HepG2 (cell line): ENCODE measurements around the gene CPE. TPM values are rescaled to one million over a fixed set of nuclear protein-coding genes. Genes with fewer than 3 reads are reported as not detected.

Experiments
- ATAC-seq: fragments of 200-7000 bp; cut with Tn5 transposase; 3 replicates; pipeline ENCODE4 v1.9.1; 2020; ENCODE audit warnings: mild to moderate bottlenecking, moderate library complexity
- BruUV-seq: library from RNA; stranded (reverse); fragments of 400-500 nt; replicated peaks from 2 replicates; lab custom pipeline; 2021; lab: Mats Ljungman, UMichigan
- CTCF ChIA-PET: fragments of 300-600 bp; formaldehyde crosslinking; extraction: SDS; loops from one replicate; lab custom pipeline; 2021; ENCODE audit warnings: low total read pairs, inconsistent platforms, low intra/inter-chr PET ratio; lab: Yijun Ruan, JAX
- POLR2A ChIA-PET: fragments of 350-600 bp; sonication (Branson Sonifier 250); formaldehyde crosslinking; loops from one replicate; lab custom pipeline; 2020; ENCODE audit warnings: antibody characterized with exemption, inconsistent platforms; lab: Yijun Ruan, JAX
- DNase-seq: peaks from one replicate; pipeline ENCODE4 v3.0.0-alpha.2; 2015; ENCODE audit warnings: low spot score
- FAIRE-seq: peaks from 3 replicates; lab custom pipeline; 2011; peaks lifted over from hg19 to GRCh38; lab: Jason Lieb, UNC
- H2AFZ ChIP-seq: one replicate; pipeline ENCODE4 v1.6.1; 2011; ENCODE audit warnings: low read length, inconsistent platforms
- H3K27ac ChIP-seq: fragments of 300-600 bp; 3 replicates; pipeline ENCODE4 v1.8.0; 2011; ENCODE audit warnings: mixed run types, mild to moderate bottlenecking, mixed read lengths, low read length, inconsistent platforms; ENCODE audit not compliant: insufficient read depth; ENCODE audit errors: extremely low read length
- H3K27me3 ChIP-seq, 2 experiments: fragments of 200-600 bp in 1 of 2; 2 replicates in 1 of 2; 3 replicates in 1 of 2; pipeline versions ENCODE4 v1.6.0 to v1.8.0; 2011; ENCODE audit warnings: low read length in 2 of 2, mild to moderate bottlenecking in 2 of 2, moderate library complexity in 2 of 2, inconsistent platforms in 1 of 2; ENCODE audit not compliant: insufficient read depth in 2 of 2, control insufficient read depth in 1 of 2
- H3K36me3 ChIP-seq, 2 experiments: fragments of 200-600 bp in 1 of 2; replicated peaks in 1 of 2; 2 replicates in 1 of 2; 3 replicates in 1 of 2; pipeline versions ENCODE4 v1.5.1 to v1.8.0; 2011; ENCODE audit warnings: low read length in 2 of 2, inconsistent platforms in 1 of 2; ENCODE audit not compliant: insufficient read depth in 2 of 2, control insufficient read depth in 1 of 2
- H3K4me1 ChIP-seq: 2 replicates; pipeline ENCODE4 v1.5.1; 2012; ENCODE audit warnings: low read length, inconsistent platforms; ENCODE audit not compliant: insufficient read depth
- H3K4me2 ChIP-seq: 2 replicates; pipeline ENCODE4 v1.6.0; 2011; ENCODE audit warnings: low read depth, low read length, inconsistent platforms
- H3K4me3 ChIP-seq, 3 experiments: fragments of 200-600 bp in 1 of 3; sonication (generic), shearing (Covaris generic) in 1 of 3; replicated peaks in 1 of 3; 2 replicates each; pipeline ENCODE4 v1.5.1; 2011 to 2016; ENCODE audit warnings: low read length in 3 of 3, inconsistent platforms in 2 of 3, low read depth in 2 of 3, mild to moderate bottlenecking in 2 of 3, control low read depth in 1 of 3, mixed read lengths in 1 of 3; ENCODE audit not compliant: insufficient read depth in 1 of 3
- H3K79me2 ChIP-seq: one replicate; pipeline ENCODE4 v1.6.1; 2011; ENCODE audit warnings: low read length, inconsistent platforms; ENCODE audit not compliant: insufficient read depth
- H3K9ac ChIP-seq: 2 replicates; pipeline ENCODE4 v1.6.0; 2011; ENCODE audit warnings: mild to moderate bottlenecking, low read depth, low read length, inconsistent platforms; ENCODE audit not compliant: insufficient read depth
- H3K9me3 ChIP-seq: 2 replicates; pipeline ENCODE4 v1.5.1; 2012; ENCODE audit warnings: mild to moderate bottlenecking, low read length
- H4K20me1 ChIP-seq: 2 replicates; pipeline ENCODE4 v1.6.0; 2011; ENCODE audit warnings: inconsistent platforms, mild to moderate bottlenecking, low read length, moderate library complexity; ENCODE audit not compliant: insufficient read depth
- BCL6 ChIP-seq: IDR thresholded peaks from 2 replicates; pipeline ENCODE4 v1.6.1; 2016; ENCODE audit warnings: missing genetic modification reagents, missing compliant biosample characterization
- CEBPG ChIP-seq: IDR thresholded peaks from 2 replicates; pipeline ENCODE4 v1.6.1; 2016
- CREM ChIP-seq, 2 experiments: sonication (generic) in 1 of 2; formaldehyde crosslinking in 1 of 2; IDR thresholded peaks; 2 replicates each; pipeline versions ENCODE4 v1.4.0 to v1.6.1; 2016 to 2020; ENCODE audit warnings: antibody characterized with exemption in 1 of 2, mild to moderate bottlenecking in 1 of 2, missing genetic modification reagents in 1 of 2
- EP300 ChIP-seq, 3 experiments: sonication (generic) in 1 of 3; formaldehyde crosslinking in 1 of 3; IDR thresholded peaks; 2 replicates each; pipeline versions ENCODE4 v1.5.1 to v1.6.1; 2011 to 2020; ENCODE audit warnings: low read depth in 2 of 3, low read length in 2 of 3, borderline replicate concordance in 1 of 3, improper control_type of control experiment in 1 of 3, mild to moderate bottlenecking in 1 of 3, missing genetic modification reagents in 1 of 3, moderate library complexity in 1 of 3
- HOXA9 ChIP-seq: sonication (generic); formaldehyde crosslinking; IDR thresholded peaks from 2 replicates; pipeline ENCODE4 v1.8.1; 2022; ENCODE audit warnings: missing genetic modification reagents, mild to moderate bottlenecking, moderate library complexity, borderline replicate concordance
- NCOA1 ChIP-seq: sonication (generic); formaldehyde crosslinking; IDR thresholded peaks from 2 replicates; pipeline ENCODE4 v1.9.0; 2021; ENCODE audit warnings: missing genetic modification reagents
- NCOA2 ChIP-seq: sonication (generic); formaldehyde crosslinking; IDR thresholded peaks from 2 replicates; pipeline ENCODE4 v1.8.0; 2022; ENCODE audit warnings: inconsistent platforms
- SOX6 ChIP-seq, 2 experiments: fragments of 450-650 bp in 1 of 2; sonication (generic) in 1 of 2; formaldehyde crosslinking in 1 of 2; IDR thresholded peaks; 2 replicates each; pipeline versions ENCODE4 v1.4.0 to v1.6.1; 2017 to 2020; ENCODE audit warnings: antibody characterized with exemption in 1 of 2, mild to moderate bottlenecking in 1 of 2, missing genetic modification reagents in 1 of 2
- ZBTB42 ChIP-seq: sonication (generic); formaldehyde crosslinking; IDR thresholded peaks from 2 replicates; pipeline ENCODE4 v1.5.0; 2020; ENCODE audit warnings: mild to moderate bottlenecking, missing genetic modification reagents
- ZNF263 ChIP-seq: sonication (generic); formaldehyde crosslinking; IDR thresholded peaks from 2 replicates; pipeline ENCODE4 v1.4.0; 2020; ENCODE audit warnings: missing genetic modification reagents
- whole genome bisulfite sequencing: methylation state at CpG from one replicate; pipeline ENCODE4 v1.1.6; 2017; ENCODE audit warnings: low lambda C conversion rate; 5-methylcytosine and 5-hydroxymethylcytosine counted together
- in situ Hi-C: cut with HindIII; loops from 2 replicates; pipeline ENCODE4 v1.10.0; 2017; ENCODE audit warnings: low pct_unique_long_range_greater_than_20kb; ENCODE audit not compliant: extremely low pct_ligation_motif_present
- intact Hi-C: fragments of 100-400 bp; cut with micrococcal nuclease; formaldehyde crosslinking; loops from one replicate; pipeline ENCODE4 v1.10.0; 2022; ENCODE audit not compliant: unreplicated experiment
- polyA plus RNA-seq, 8 experiments: library from polyadenylated mRNA; depleted of rRNA in 3 of 8; stranded (reverse) in 7 of 8; unstranded in 1 of 8; fragments of >200 nt; fragmentation: Illumina TruSeq in 4 of 8; extraction: Trizol in 4 of 8; gene quantifications; 2 replicates each; pipeline versions ENCODE4 v1.2.1 to v1.2.3, GENCODE V29; 2011 to 2016; ENCODE audit warnings: low read depth in 4 of 8, missing spikeins in 1 of 8, mixed read lengths in 1 of 8; ENCODE audit not compliant: insufficient read depth in 1 of 8
- total RNA-seq, 5 experiments: library from RNA; depleted of rRNA; stranded (reverse); fragments of >200 nt; fragmentation: Illumina TruSeq; extraction: Trizol; gene quantifications; 2 replicates each; pipeline ENCODE4 v1.2.3, GENCODE V29; 2016; ENCODE audit warnings: low read depth in 1 of 5
- TF ChIP-seq, protein P1 (sequence below), 2 experiments: sonication (generic) in 1 of 2; formaldehyde crosslinking in 1 of 2; IDR thresholded peaks; 2 replicates each; pipeline versions ENCODE4 v1.4.0 to v1.6.1; 2018 to 2020; ENCODE audit warnings: missing genetic modification reagents in 2 of 2, borderline replicate concordance in 1 of 2, low read depth in 1 of 2, mild to moderate bottlenecking in 1 of 2, missing biosample characterization in 1 of 2
- TF ChIP-seq, protein P2 (sequence below): IDR thresholded peaks from 2 replicates; pipeline ENCODE4 v1.6.1; 2016; ENCODE audit warnings: missing compliant biosample characterization, missing genetic modification reagents, borderline replicate concordance
- TF ChIP-seq, protein P3 (sequence below): sonication (generic); formaldehyde crosslinking; IDR thresholded peaks from 2 replicates; pipeline ENCODE4 v1.5.0; 2020; ENCODE audit warnings: mild to moderate bottlenecking, missing genetic modification reagents, borderline replicate concordance
- TF ChIP-seq, protein P4 (sequence below): sonication (generic); formaldehyde crosslinking; IDR thresholded peaks from 2 replicates; pipeline ENCODE4 v1.8.1; 2023; ENCODE audit warnings: mild to moderate bottlenecking, missing genetic modification reagents, borderline replicate concordance

Gene CPE
- total and polyA plus RNA-seq, 2 of the 13 experiments (the other 11 are each of a cell fraction or from before 2014, with no cell fraction given): 268 to 852 TPM

DNA sequence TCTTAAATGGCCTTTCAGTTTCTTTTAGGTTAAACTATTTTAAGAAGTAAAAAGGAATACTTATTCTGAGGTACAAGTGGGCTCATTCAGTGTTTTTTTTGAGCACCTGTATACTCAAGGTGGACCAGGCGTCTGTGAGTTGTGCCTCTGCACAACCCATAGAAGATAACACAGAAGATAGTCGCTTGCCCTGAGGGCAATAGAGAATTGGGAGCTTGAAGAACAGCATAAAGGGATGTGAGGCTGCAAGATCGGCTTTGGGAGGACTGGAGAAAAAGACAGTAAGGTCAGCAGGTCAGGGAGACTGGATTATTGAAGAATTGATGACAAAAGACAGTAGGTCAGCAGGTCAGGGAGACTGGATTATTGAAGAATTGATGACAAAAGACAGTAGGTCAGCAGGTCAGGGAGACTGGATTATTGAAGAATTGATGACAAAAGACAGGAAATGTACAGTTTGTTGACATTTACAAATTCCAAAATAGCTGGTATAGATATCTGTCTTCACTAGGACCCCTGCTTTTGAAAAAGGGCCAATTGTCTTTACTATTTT lies 3.1 kb downstream of the CPE start:
- H3K27ac ChIP-seq: no peak overlapping the region
- no peaks in the 10 kb centered on the region; a peak in 1 of 5 replicates for H3K27me3 ChIP-seq
- FAIRE-seq (no peak), DNase-seq (no peak), ATAC-seq (no peak)
- no TSS peak for BruUV-seq
- no peaks in the 10 kb centered on the region for H3K9me3 ChIP-seq
- H3K79me2 ChIP-seq: peaks cover 78% of the 10 kb centered on the region
- ChIA-PET CTCF (no interaction called here), POLR2A (interaction anchor here (1.5 kb wide), 1 partner anchor 31 kb away, joined by 4 read pairs; no protein-coding TSS in a partner anchor)
- peaks cover 3% of the 10 kb centered on the region; the same call in 1 of the 2 replicates for H4K20me1 ChIP-seq
- H3K36me3 ChIP-seq: no peaks in the 10 kb centered on the region; a peak in 2 of 5 replicates
- peak overlapping the region; percentile 78 for H3K4me2 ChIP-seq
- WGBS: 52% methylated on average over 3 of the region's 3 CpGs
- no peak overlapping the region for H2AFZ ChIP-seq
- H3K4me3 ChIP-seq: peak overlapping the region; percentile 25 to 91 (median 85); a peak in 3 of 6 replicates
- in situ Hi-C loops: no loop called here
- peaks cover 68% of the 10 kb centered on the region for H3K4me1 ChIP-seq
- intact Hi-C loops: no loop called here
- H3K9ac ChIP-seq: no peak overlapping the region; the same call in 1 of the 2 replicates
- TF ChIP-seq, protein P1, sequence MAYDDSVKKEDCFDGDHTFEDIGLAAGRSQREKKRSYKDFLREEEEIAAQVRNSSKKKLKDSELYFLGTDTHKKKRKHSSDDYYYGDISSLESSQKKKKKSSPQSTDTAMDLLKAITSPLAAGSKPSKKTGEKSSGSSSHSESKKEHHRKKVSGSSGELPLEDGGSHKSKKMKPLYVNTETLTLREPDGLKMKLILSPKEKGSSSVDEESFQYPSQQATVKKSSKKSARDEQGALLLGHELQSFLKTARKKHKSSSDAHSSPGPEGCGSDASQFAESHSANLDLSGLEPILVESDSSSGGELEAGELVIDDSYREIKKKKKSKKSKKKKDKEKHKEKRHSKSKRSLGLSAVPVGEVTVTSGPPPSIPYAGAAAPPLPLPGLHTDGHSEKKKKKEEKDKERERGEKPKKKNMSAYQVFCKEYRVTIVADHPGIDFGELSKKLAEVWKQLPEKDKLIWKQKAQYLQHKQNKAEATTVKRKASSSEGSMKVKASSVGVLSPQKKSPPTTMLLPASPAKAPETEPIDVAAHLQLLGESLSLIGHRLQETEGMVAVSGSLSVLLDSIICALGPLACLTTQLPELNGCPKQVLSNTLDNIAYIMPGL (CRISPR knock-in tag; IDR thresholded peaks at IDR 0.05; ENCODE audit: borderline replicate concordance in 1 of 2, low read depth in 1 of 2): no peak
- no peak for TF ChIP-seq SOX6 (IDR thresholded peaks at IDR 0.05)
- peak; percentile 97 for TF ChIP-seq SOX6 (CRISPR knock-in tag; IDR thresholded peaks at IDR 0.05)
- TF ChIP-seq HOXA9: no peak
- TF ChIP-seq, protein P2, sequence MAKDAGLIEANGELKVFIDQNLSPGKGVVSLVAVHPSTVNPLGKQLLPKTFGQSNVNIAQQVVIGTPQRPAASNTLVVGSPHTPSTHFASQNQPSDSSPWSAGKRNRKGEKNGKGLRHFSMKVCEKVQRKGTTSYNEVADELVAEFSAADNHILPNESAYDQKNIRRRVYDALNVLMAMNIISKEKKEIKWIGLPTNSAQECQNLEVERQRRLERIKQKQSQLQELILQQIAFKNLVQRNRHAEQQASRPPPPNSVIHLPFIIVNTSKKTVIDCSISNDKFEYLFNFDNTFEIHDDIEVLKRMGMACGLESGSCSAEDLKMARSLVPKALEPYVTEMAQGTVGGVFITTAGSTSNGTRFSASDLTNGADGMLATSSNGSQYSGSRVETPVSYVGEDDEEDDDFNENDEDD (CRISPR knock-in tag): no peak
- TF ChIP-seq, protein P3, sequence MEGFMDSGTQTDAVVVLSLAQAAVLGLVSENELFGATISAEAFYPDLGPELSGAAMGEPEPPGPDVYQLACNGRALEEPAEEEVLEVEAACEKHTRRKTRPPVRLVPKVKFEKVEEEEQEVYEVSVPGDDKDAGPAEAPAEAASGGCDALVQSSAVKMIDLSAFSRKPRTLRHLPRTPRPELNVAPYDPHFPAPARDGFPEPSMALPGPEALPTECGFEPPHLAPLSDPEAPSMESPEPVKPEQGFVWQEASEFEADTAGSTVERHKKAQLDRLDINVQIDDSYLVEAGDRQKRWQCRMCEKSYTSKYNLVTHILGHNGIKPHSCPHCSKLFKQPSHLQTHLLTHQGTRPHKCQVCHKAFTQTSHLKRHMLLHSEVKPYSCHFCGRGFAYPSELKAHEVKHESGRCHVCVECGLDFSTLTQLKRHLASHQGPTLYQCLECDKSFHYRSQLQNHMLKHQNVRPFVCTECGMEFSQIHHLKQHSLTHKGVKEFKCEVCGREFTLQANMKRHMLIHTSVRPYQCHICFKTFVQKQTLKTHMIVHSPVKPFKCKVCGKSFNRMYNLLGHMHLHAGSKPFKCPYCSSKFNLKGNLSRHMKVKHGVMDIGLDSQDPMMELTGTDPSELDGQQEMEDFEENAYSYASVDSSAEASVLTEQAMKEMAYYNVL (CRISPR knock-in tag): peak; percentile 23; the same call in 1 of the 2 replicates
- no peak for TF ChIP-seq NCOA1 (CRISPR knock-in tag)
- peak; percentile 31; the same call in 1 of the 2 replicates for TF ChIP-seq CREM (IDR thresholded peaks at IDR 0.05)
- TF ChIP-seq CREM (CRISPR knock-in tag; IDR thresholded peaks at IDR 0.05): no peak
- TF ChIP-seq CEBPG (CRISPR knock-in tag): no peak
- TF ChIP-seq, protein P4, sequence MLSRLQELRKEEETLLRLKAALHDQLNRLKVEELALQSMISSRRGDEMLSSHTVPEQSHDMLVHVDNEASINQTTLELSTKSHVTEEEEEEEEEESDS: no peak
- TF ChIP-seq BCL6 (CRISPR knock-in tag): peak; percentile 20; the same call in 1 of the 2 replicates
- TF ChIP-seq ZBTB42 (CRISPR knock-in tag): no peak
- TF ChIP-seq ZNF263 (CRISPR knock-in tag): peak; percentile 56; the same call in 1 of the 2 replicates
- TF ChIP-seq NCOA2 (CRISPR knock-in tag): peak; percentile 31; the same call in 1 of the 2 replicates
- peak in 1 of 2 experiments; percentile 45; a peak in 1 of 4 replicates for TF ChIP-seq EP300 (IDR thresholded peaks at IDR 0.05; ENCODE audit: low read depth in 2 of 2, low read length in 2 of 2)
- TF ChIP-seq EP300 (CRISPR knock-in tag; IDR thresholded peaks at IDR 0.05; ENCODE audit: borderline replicate concordance): no peak
